GM23338 (cell line): ENCODE measurements around the gene LAS1L. TPM values are rescaled to one million over a fixed set of nuclear protein-coding genes. Genes with fewer than 3 reads are reported as not detected.

Source experiments
- ATAC-seq: fragments of 200-7000 bp; cut with Tn5 transposase; 3 replicates; pipeline ENCODE4 v1.9.1; 2020
- DNase-seq: peaks from one replicate; pipeline ENCODE4 v3.0.0-alpha.2; 2015; ENCODE audit warnings: low spot score
- H2AFZ ChIP-seq: fragments of 200-600 bp; sonication (generic); 2 replicates; pipeline ENCODE4 v1.8.0; 2016; ENCODE audit warnings: antibody characterized with exemption, mild to moderate bottlenecking, moderate library complexity
- H3F3A ChIP-seq: fragments of 200-600 bp; sonication (generic); replicated peaks from 2 replicates; pipeline ENCODE4 v1.8.0; 2017; ENCODE audit warnings: antibody characterized with exemption, mixed run types, low read depth
- H3K27ac ChIP-seq: fragments of 200-600 bp; sonication (generic); 2 replicates; pipeline ENCODE4 v1.6.1; 2016; ENCODE audit warnings: low read depth
- H3K27me3 ChIP-seq: fragments of 200-600 bp; sonication (generic); 2 replicates; pipeline ENCODE4 v1.8.0; 2016; ENCODE audit warnings: mild to moderate bottlenecking, mixed run types, moderate library complexity; ENCODE audit not compliant: insufficient read depth
- H3K36me3 ChIP-seq: fragments of 200-600 bp; sonication (generic); 2 replicates; pipeline ENCODE4 v1.8.0; 2016; ENCODE audit warnings: mild to moderate bottlenecking; ENCODE audit not compliant: insufficient read depth
- H3K4me1 ChIP-seq: fragments of 200-600 bp; sonication (generic); 2 replicates; pipeline ENCODE4 v1.8.0; 2016; ENCODE audit warnings: mild to moderate bottlenecking, moderate library complexity; ENCODE audit not compliant: insufficient read depth
- H3K4me2 ChIP-seq: fragments of 200-600 bp; sonication (generic); 2 replicates; pipeline ENCODE4 v1.7.1; 2017; ENCODE audit warnings: mixed run types
- H3K4me3 ChIP-seq: fragments of 200-600 bp; sonication (generic); 2 replicates; pipeline ENCODE4 v1.6.1; 2016; ENCODE audit warnings: mixed run types
- H3K79me2 ChIP-seq: fragments of 200-600 bp; sonication (generic); replicated peaks from 2 replicates; pipeline ENCODE4 v1.8.0; 2017; ENCODE audit warnings: mild to moderate bottlenecking; ENCODE audit not compliant: insufficient read depth
- H3K9me2 ChIP-seq: fragments of 200-600 bp; sonication (generic); 2 replicates; pipeline ENCODE4 v1.8.0; 2017; ENCODE audit not compliant: insufficient read depth
- H4K20me1 ChIP-seq: fragments of 200-600 bp; sonication (generic); replicated peaks from 2 replicates; pipeline ENCODE4 v1.8.0; 2017; ENCODE audit warnings: mild to moderate bottlenecking; ENCODE audit not compliant: insufficient read depth
- H3K27ac Mint-ChIP-seq: 2 replicates; pipeline ENCODE4 v1.8.0; 2020; ENCODE audit warnings: inconsistent platforms, mild to moderate bottlenecking, moderate library complexity, mixed read lengths
- H3K27me3 Mint-ChIP-seq: 3 replicates; pipeline ENCODE4 v1.8.0; 2022; ENCODE audit warnings: low read depth, mild to moderate bottlenecking, moderate library complexity, mixed read lengths, inconsistent platforms; ENCODE audit not compliant: insufficient read depth, poor library complexity
- H3K36me3 Mint-ChIP-seq: 3 replicates; pipeline ENCODE4 v1.8.0; 2021; ENCODE audit warnings: low read depth, mild to moderate bottlenecking, inconsistent platforms, moderate library complexity, mixed read lengths
- H3K4me1 Mint-ChIP-seq: 3 replicates; pipeline ENCODE4 v1.8.0; 2020; ENCODE audit warnings: mild to moderate bottlenecking, inconsistent platforms, mixed read lengths
- H3K4me3 Mint-ChIP-seq: 3 replicates; pipeline ENCODE4 v1.8.0; 2021; ENCODE audit warnings: moderate library complexity, mild to moderate bottlenecking, inconsistent platforms, mixed read lengths
- H3K9me3 Mint-ChIP-seq: 3 replicates; pipeline ENCODE4 v1.8.0; 2020; ENCODE audit warnings: moderate library complexity, mild to moderate bottlenecking, inconsistent platforms, mixed read lengths
- CREB1 ChIP-seq: fragments of 250-450 bp; sonication (Bioruptor Pico); IDR thresholded peaks from 2 replicates; pipeline ENCODE4 v1.5.0; 2020; ENCODE audit warnings: low read depth, mild to moderate bottlenecking, moderate library complexity
- JUNB ChIP-seq: IDR thresholded peaks from one replicate; pipeline ENCODE4 v1.6.1; 2016; ENCODE audit warnings: antibody characterized with exemption; ENCODE audit not compliant: unreplicated experiment
- NANOG ChIP-seq: IDR thresholded peaks from 2 replicates; pipeline ENCODE4 v1.6.1; 2016; ENCODE audit warnings: antibody characterized with exemption, borderline replicate concordance
- POLR2AphosphoS5 ChIP-seq: IDR thresholded peaks from 2 replicates; pipeline ENCODE4 v1.6.1; 2016; ENCODE audit warnings: antibody characterized with exemption, low read depth
- STAT1 ChIP-seq: IDR thresholded peaks from one replicate; pipeline ENCODE4 v1.6.1; 2016; ENCODE audit warnings: antibody characterized with exemption; ENCODE audit not compliant: unreplicated experiment
- polyA plus RNA-seq: library from polyadenylated mRNA; unstranded; fragments of >200 nt; fragmentation: Nextera tagmentation; extraction: Ambion mirVana; gene quantifications from 2 replicates; pipeline ENCODE4 v1.2.1, GENCODE V29; 2016
- total RNA-seq: library from RNA; depleted of rRNA; stranded (reverse); fragments of >200 nt; shearing (Covaris generic); gene quantifications from 2 replicates; pipeline ENCODE4 v1.2.3, GENCODE V29; 2014
- TF ChIP-seq, protein P1 (sequence below): fragments of 250-450 bp; sonication (Bioruptor Pico); IDR thresholded peaks from 2 replicates; pipeline ENCODE4 v1.5.0; 2020; ENCODE audit warnings: mild to moderate bottlenecking, moderate library complexity
- TF ChIP-seq, protein P2 (sequence below): IDR thresholded peaks from 2 replicates; pipeline ENCODE4 v1.6.1; 2016; ENCODE audit warnings: antibody characterized with exemption
- TF ChIP-seq, protein P3 (sequence below), 2 experiments: fragments of 200-600 bp in 1 of 2; sonication (generic) in 1 of 2; conservative IDR thresholded peaks; 2 replicates each; pipeline versions ENCODE4 v1.5.1 to v1.6.1; 2016 to 2017; ENCODE audit warnings: antibody characterized with exemption in 2 of 2, low read depth in 2 of 2, mild to moderate bottlenecking in 2 of 2, moderate library complexity in 1 of 2
- TF ChIP-seq, protein P4 (sequence below): IDR thresholded peaks from one replicate; pipeline ENCODE4 v1.6.1; 2018; ENCODE audit warnings: antibody characterized with exemption; ENCODE audit not compliant: unreplicated experiment

The LAS1L gene
- total and polyA plus RNA-seq, 2 experiments from 2014 or later: 46.5 to 64.4 TPM

DNA sequence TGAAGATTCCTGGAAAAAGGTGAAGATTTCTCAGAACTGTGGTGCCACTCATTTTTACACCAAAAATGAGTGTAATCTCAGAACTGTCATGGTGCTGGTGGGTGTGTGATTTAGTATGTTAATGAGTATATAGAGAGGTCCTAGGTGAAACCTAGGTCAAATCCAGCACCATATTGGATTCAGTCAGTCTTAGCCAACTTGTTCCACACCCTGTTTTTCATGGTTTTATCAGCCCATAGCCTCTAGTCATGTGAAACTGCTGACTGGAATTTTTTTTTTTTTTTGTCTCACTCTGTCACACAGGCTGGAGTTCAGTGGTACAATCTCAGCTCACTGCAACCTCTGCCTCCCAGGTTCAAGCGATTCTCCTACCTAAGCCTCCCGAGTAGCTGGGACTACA, 58.0 kb downstream of the LAS1L start (continued):
- TF ChIP-seq, protein P1, sequence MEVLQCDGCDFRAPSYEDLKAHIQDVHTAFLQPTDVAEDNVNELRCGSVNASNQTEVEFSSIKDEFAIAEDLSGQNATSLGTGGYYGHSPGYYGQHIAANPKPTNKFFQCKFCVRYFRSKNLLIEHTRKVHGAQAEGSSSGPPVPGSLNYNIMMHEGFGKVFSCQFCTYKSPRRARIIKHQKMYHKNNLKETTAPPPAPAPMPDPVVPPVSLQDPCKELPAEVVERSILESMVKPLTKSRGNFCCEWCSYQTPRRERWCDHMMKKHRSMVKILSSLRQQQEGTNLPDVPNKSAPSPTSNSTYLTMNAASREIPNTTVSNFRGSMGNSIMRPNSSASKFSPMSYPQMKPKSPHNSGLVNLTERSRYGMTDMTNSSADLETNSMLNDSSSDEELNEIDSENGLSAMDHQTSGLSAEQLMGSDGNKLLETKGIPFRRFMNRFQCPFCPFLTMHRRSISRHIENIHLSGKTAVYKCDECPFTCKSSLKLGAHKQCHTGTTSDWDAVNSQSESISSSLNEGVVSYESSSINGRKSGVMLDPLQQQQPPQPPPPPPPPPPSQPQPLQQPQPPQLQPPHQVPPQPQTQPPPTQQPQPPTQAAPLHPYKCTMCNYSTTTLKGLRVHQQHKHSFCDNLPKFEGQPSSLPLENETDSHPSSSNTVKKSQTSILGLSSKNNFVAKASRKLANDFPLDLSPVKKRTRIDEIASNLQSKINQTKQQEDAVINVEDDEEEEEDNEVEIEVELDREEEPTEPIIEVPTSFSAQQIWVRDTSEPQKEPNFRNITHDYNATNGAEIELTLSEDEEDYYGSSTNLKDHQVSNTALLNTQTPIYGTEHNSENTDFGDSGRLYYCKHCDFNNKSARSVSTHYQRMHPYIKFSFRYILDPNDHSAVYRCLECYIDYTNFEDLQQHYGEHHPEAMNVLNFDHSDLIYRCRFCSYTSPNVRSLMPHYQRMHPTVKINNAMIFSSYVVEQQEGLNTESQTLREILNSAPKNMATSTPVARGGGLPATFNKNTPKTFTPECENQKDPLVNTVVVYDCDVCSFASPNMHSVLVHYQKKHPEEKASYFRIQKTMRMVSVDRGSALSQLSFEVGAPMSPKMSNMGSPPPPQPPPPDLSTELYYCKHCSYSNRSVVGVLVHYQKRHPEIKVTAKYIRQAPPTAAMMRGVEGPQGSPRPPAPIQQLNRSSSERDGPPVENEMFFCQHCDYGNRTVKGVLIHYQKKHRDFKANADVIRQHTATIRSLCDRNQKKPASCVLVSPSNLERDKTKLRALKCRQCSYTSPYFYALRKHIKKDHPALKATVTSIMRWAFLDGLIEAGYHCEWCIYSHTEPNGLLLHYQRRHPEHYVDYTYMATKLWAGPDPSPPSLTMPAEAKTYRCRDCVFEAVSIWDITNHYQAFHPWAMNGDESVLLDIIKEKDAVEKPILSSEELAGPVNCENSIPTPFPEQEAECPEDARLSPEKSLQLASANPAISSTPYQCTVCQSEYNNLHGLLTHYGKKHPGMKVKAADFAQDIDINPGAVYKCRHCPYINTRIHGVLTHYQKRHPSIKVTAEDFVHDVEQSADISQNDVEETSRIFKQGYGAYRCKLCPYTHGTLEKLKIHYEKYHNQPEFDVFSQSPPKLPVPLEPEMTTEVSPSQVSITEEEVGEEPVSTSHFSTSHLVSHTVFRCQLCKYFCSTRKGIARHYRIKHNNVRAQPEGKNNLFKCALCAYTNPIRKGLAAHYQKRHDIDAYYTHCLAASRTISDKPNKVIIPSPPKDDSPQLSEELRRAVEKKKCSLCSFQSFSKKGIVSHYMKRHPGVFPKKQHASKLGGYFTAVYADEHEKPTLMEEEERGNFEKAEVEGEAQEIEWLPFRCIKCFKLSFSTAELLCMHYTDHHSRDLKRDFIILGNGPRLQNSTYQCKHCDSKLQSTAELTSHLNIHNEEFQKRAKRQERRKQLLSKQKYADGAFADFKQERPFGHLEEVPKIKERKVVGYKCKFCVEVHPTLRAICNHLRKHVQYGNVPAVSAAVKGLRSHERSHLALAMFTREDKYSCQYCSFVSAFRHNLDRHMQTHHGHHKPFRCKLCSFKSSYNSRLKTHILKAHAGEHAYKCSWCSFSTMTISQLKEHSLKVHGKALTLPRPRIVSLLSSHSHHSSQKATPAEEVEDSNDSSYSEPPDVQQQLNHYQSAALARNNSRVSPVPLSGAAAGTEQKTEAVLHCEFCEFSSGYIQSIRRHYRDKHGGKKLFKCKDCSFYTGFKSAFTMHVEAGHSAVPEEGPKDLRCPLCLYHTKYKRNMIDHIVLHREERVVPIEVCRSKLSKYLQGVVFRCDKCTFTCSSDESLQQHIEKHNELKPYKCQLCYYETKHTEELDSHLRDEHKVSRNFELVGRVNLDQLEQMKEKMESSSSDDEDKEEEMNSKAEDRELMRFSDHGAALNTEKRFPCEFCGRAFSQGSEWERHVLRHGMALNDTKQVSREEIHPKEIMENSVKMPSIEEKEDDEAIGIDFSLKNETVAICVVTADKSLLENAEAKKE (CRISPR knock-in tag): no peak
- TF ChIP-seq CREB1 (CRISPR knock-in tag) (no peak), JUNB (no peak), STAT1 (no peak), POLR2AphosphoS5 (no peak)
- TF ChIP-seq, protein P2, sequence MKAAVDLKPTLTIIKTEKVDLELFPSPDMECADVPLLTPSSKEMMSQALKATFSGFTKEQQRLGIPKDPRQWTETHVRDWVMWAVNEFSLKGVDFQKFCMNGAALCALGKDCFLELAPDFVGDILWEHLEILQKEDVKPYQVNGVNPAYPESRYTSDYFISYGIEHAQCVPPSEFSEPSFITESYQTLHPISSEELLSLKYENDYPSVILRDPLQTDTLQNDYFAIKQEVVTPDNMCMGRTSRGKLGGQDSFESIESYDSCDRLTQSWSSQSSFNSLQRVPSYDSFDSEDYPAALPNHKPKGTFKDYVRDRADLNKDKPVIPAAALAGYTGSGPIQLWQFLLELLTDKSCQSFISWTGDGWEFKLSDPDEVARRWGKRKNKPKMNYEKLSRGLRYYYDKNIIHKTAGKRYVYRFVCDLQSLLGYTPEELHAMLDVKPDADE: no peak

DNA sequence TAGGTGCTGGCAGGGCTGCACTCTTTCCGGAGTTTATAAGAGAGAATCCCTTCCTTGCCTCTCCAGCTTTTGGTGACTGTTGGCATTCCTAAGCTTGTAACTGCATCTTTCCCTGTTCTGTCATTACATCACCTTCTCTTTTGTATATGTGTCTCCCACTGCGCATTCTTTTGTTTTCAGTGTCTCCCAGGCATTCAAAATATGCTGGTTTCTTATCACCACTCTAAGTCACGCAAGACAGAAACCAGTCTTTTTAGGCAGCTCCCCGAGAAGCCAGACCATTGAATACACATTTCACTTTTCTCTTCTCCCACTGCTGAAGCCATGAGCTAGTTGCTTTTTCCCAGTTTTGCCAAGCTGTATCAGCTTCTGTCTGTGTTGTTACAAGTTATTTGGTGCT, 71.0 kb downstream of the LAS1L start:
- peak; percentile 87 for DNase-seq
- Mint-ChIP-seq H3K36me3 (peaks cover 23% of the 10 kb centered on the region), H3K4me1 (peaks cover 9% of the 10 kb centered on the region; the same call in 2 of the 3 replicates), H3K27me3 (no peaks in the 10 kb centered on the region), H3K27ac (peak overlapping the region; percentile 98), H3K9me3 (peaks cover 22% of the 10 kb centered on the region), H3K4me3 (peak overlapping the region; percentile 34)
- Histone ChIP-seq H3K4me1 (no peaks in the 10 kb centered on the region; the same call in 1 of the 2 replicates), H3K4me2 (peak overlapping the region; percentile 26; the same call in 1 of the 2 replicates), H3K36me3 (no peaks in the 10 kb centered on the region), H3K9me2 (no peaks in the 10 kb centered on the region), H3K27me3 (no peaks in the 10 kb centered on the region), H4K20me1 (no peaks in the 10 kb centered on the region), H3K79me2 (no peaks in the 10 kb centered on the region), H3F3A (no peaks in the 10 kb centered on the region), H3K27ac (peak overlapping the region; percentile 99), H2AFZ (no peak overlapping the region), H3K4me3 (peak overlapping the region; percentile 10; the same call in 1 of the 2 replicates)
- ATAC-seq: peak; percentile 94
- TF ChIP-seq STAT1: no peak
- no peak for TF ChIP-seq JUNB
- TF ChIP-seq, protein P3, sequence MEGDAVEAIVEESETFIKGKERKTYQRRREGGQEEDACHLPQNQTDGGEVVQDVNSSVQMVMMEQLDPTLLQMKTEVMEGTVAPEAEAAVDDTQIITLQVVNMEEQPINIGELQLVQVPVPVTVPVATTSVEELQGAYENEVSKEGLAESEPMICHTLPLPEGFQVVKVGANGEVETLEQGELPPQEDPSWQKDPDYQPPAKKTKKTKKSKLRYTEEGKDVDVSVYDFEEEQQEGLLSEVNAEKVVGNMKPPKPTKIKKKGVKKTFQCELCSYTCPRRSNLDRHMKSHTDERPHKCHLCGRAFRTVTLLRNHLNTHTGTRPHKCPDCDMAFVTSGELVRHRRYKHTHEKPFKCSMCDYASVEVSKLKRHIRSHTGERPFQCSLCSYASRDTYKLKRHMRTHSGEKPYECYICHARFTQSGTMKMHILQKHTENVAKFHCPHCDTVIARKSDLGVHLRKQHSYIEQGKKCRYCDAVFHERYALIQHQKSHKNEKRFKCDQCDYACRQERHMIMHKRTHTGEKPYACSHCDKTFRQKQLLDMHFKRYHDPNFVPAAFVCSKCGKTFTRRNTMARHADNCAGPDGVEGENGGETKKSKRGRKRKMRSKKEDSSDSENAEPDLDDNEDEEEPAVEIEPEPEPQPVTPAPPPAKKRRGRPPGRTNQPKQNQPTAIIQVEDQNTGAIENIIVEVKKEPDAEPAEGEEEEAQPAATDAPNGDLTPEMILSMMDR (conservative IDR thresholded peaks at IDR 0.05; ENCODE audit: low read depth in 2 of 2): no peak
- TF ChIP-seq, protein P4, sequence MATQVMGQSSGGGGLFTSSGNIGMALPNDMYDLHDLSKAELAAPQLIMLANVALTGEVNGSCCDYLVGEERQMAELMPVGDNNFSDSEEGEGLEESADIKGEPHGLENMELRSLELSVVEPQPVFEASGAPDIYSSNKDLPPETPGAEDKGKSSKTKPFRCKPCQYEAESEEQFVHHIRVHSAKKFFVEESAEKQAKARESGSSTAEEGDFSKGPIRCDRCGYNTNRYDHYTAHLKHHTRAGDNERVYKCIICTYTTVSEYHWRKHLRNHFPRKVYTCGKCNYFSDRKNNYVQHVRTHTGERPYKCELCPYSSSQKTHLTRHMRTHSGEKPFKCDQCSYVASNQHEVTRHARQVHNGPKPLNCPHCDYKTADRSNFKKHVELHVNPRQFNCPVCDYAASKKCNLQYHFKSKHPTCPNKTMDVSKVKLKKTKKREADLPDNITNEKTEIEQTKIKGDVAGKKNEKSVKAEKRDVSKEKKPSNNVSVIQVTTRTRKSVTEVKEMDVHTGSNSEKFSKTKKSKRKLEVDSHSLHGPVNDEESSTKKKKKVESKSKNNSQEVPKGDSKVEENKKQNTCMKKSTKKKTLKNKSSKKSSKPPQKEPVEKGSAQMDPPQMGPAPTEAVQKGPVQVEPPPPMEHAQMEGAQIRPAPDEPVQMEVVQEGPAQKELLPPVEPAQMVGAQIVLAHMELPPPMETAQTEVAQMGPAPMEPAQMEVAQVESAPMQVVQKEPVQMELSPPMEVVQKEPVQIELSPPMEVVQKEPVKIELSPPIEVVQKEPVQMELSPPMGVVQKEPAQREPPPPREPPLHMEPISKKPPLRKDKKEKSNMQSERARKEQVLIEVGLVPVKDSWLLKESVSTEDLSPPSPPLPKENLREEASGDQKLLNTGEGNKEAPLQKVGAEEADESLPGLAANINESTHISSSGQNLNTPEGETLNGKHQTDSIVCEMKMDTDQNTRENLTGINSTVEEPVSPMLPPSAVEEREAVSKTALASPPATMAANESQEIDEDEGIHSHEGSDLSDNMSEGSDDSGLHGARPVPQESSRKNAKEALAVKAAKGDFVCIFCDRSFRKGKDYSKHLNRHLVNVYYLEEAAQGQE: no peak
- TF ChIP-seq CREB1 (CRISPR knock-in tag): peak; percentile 70
- no peak; the same call in 1 of the 2 replicates for TF ChIP-seq NANOG
